Muscle of leg (tissue), 11 donors: ENCODE results near the gene INHBB. TPM values are rescaled to one million over a fixed set of nuclear protein-coding genes. Genes with fewer than 3 reads are reported as not detected.
A peak's percentile ranks its signal among the peaks of the same experiment; 100 is the strongest.

Experiments used
- DNase-seq: peaks from one replicate; pipeline ENCODE4 v3.0.0; 2013
- H3K27ac ChIP-seq: one replicate; pipeline ENCODE4 v1.5.1; 2013; ENCODE audit warnings: mild to moderate bottlenecking, low read length, control low read depth
- H3K27me3 ChIP-seq: one replicate; pipeline ENCODE4 v1.6.1; 2013; ENCODE audit warnings: low read length; ENCODE audit not compliant: control insufficient read depth, insufficient read depth
- H3K36me3 ChIP-seq: one replicate; pipeline ENCODE4 v1.6.1; 2013; ENCODE audit warnings: low read length; ENCODE audit not compliant: control insufficient read depth, insufficient read depth
- H3K4me1 ChIP-seq: one replicate; pipeline ENCODE4 v1.6.1; 2013; ENCODE audit warnings: low read length; ENCODE audit not compliant: control insufficient read depth, insufficient read depth
- H3K4me3 ChIP-seq: one replicate; pipeline ENCODE4 v1.5.1; 2013; ENCODE audit warnings: low read length, control low read depth
- H3K9me3 ChIP-seq: replicated peaks from 2 replicates; pipeline ENCODE4 v1.6.1; 2013; ENCODE audit warnings: low read depth, low read length; ENCODE audit not compliant: control insufficient read depth
- WGBS: methylation state at CpG from one replicate; pipeline ENCODE4 v1.1.5; 2013; ENCODE audit warnings: missing lambda C conversion rate; ENCODE audit not compliant: insufficient coverage; 5-methylcytosine and 5-hydroxymethylcytosine counted together
- polyA plus RNA-seq, 8 donors: library from polyadenylated mRNA; unstranded; fragments of 120-200 nt; gene quantifications; one replicate each; pipeline versions ENCODE4 v1.2.1 to v1.2.3, GENCODE V29; 2013; ENCODE audit warnings: inconsistent platforms in 1 of 8, low replicate concordance in 1 of 8; ENCODE audit not compliant: insufficient read length in 8 of 8, insufficient read depth in 1 of 8
- total RNA-seq: library from RNA; stranded (reverse); fragments of 120-200 nt; gene quantifications from one replicate; pipeline ENCODE4 v1.2.4, GENCODE V29; 2013

Gene INHBB
- total and polyA plus RNA-seq, 9 donors: 0.24 to 1.2 (median 0.44) TPM

GRCh38 chr2:120367649-120368048 lies 21.7 kb downstream of the INHBB start:
- Histone ChIP-seq H3K4me3 (no peak overlapping the region), H3K9me3 (no peaks in the 10 kb centered on the region), H3K36me3 (no peaks in the 10 kb centered on the region), H3K27me3 (peaks cover 11% of the 10 kb centered on the region), H3K4me1 (no peaks in the 10 kb centered on the region), H3K27ac (no peak overlapping the region)
- whole genome bisulfite sequencing: 55% methylated on average over 2 of the region's 5 CpGs
- DNase-seq: no peak

- Histone ChIP-seq H3K27ac (no peak overlapping the region), H3K4me1 (no peaks in the 10 kb centered on the region), H3K9me3 (no peaks in the 10 kb centered on the region), H3K36me3 (no peaks in the 10 kb centered on the region), H3K4me3 (no peak overlapping the region), H3K27me3 (peaks cover 11% of the 10 kb centered on the region)
- 83% methylated on average over 2 of the region's 3 CpGs for WGBS
- no peak for DNase-seq
These were observed 22.1 kb downstream of the INHBB start for GRCh38 chr2:120368086-120368485.

DNA sequence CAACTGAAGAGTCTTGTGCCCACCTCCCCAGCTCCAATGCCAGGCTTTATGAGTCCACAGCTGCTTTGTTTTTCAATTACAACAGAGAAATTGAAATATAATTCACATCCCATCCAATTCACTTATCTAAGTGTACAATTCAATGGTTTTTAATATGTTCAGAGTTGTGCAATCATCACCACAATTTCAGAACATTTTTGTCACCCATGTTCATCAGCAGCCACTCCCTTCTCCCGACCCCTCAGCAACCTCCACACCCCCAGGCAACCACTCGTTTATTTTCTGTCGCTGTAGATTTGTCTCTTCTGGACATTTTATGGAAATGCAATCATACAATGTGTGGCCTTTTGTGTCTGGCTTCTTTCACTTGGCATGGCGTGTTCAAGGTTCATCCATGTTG lies 23.3 kb downstream of the INHBB start:
- 80% methylated on average over 1 of the region's 4 CpGs for WGBS
- H3K9me3 ChIP-seq: no peaks in the 10 kb centered on the region

DNA sequence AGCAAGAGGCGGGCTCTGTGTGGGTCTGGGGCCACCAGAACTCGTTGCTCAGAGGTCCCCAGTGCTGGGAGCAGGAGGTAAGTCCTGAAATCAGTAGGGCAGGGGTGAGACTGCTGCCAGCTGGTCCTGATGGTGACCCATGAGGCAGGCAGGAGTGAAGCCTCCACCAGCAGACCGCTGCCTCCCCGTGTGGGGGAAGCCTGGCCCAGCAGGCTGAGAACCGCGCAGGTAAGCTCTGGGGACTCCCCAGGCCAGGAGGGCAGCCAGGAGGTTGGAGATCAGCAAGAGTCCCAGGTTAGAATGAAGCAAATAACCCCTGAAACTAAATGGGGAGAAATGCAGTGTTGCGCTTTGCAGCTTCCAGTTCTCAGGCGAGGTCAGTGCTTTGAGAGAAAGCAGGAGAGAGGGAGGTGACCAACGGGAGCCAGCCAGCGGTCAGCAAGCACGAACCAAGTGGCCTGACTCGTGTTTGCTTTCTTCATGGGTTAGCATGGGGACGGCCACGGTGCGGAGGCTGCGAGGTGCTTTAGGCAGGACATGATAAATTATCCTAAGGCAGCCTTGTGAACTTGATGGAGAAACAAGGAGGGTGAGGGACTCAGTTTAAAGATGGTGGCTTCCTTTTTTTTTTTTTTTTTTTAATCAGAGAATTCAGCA lies 26.2 kb downstream of the INHBB start:
- WGBS: 50% methylated on average over 14 of the region's 16 CpGs
- peaks cover 28% of the 10 kb centered on the region for H3K27me3 ChIP-seq
- no peak overlapping the region for H3K27ac ChIP-seq
- no peaks in the 10 kb centered on the region for H3K9me3 ChIP-seq
- DNase-seq: no peak
- no peak overlapping the region for H3K4me3 ChIP-seq
- no peaks in the 10 kb centered on the region for H3K4me1 ChIP-seq
- H3K36me3 ChIP-seq: no peaks in the 10 kb centered on the region

More for the DNA sequence above, 23.3 kb downstream of the INHBB start:
- no peaks in the 10 kb centered on the region for H3K36me3 ChIP-seq
- no peaks in the 10 kb centered on the region for H3K4me1 ChIP-seq
- H3K27ac ChIP-seq: no peak overlapping the region
- peaks cover 14% of the 10 kb centered on the region for H3K27me3 ChIP-seq
- no peak overlapping the region for H3K4me3 ChIP-seq
- DNase-seq: no peak

GRCh38 chr2:120372816-120373215 lies 26.9 kb downstream of the INHBB start:
- DNase-seq: no peak
- H3K36me3 ChIP-seq: no peaks in the 10 kb centered on the region
- WGBS: 90% methylated on average over 2 of the region's 4 CpGs

GRCh38 chr2:120373424-120373823 lies 27.5 kb downstream of the INHBB start:
- no peak overlapping the region for H3K27ac ChIP-seq
- H3K27me3 ChIP-seq: peaks cover 33% of the 10 kb centered on the region
- DNase-seq: peak; percentile 15
- H3K4me1 ChIP-seq: no peaks in the 10 kb centered on the region
- H3K9me3 ChIP-seq: no peaks in the 10 kb centered on the region
- 14% methylated on average over 8 of the region's 10 CpGs for WGBS
- H3K36me3 ChIP-seq: no peaks in the 10 kb centered on the region
- no peak overlapping the region for H3K4me3 ChIP-seq

More at GRCh38 chr2:120372816-120373215, 26.9 kb downstream of the INHBB start:
- Histone ChIP-seq H3K27me3 (peaks cover 31% of the 10 kb centered on the region), H3K4me3 (no peak overlapping the region), H3K27ac (no peak overlapping the region), H3K9me3 (no peaks in the 10 kb centered on the region), H3K4me1 (no peaks in the 10 kb centered on the region)

GRCh38 chr2:120374821-120375220 lies 28.9 kb downstream of the INHBB start:
- Histone ChIP-seq H3K36me3 (no peaks in the 10 kb centered on the region), H3K4me3 (no peak overlapping the region), H3K4me1 (no peaks in the 10 kb centered on the region), H3K27ac (no peak overlapping the region), H3K27me3 (peaks cover 40% of the 10 kb centered on the region), H3K9me3 (no peaks in the 10 kb centered on the region)
- no peak for DNase-seq
- 64% methylated on average over 3 of the region's 5 CpGs for WGBS

GRCh38 chr2:120375251-120376020 lies 29.5 kb downstream of the INHBB start:
- Histone ChIP-seq H3K9me3 (no peaks in the 10 kb centered on the region), H3K4me3 (no peak overlapping the region), H3K27ac (no peak overlapping the region), H3K27me3 (peaks cover 44% of the 10 kb centered on the region), H3K36me3 (no peaks in the 10 kb centered on the region), H3K4me1 (no peaks in the 10 kb centered on the region)
- no peak for DNase-seq
- 84% methylated on average over 12 of the region's 14 CpGs for WGBS

GRCh38 chr2:120376101-120376500 lies 30.2 kb downstream of the INHBB start:
- no peak overlapping the region for H3K4me3 ChIP-seq
- no peaks in the 10 kb centered on the region for H3K4me1 ChIP-seq
- DNase-seq: no peak
- H3K27me3 ChIP-seq: peaks cover 44% of the 10 kb centered on the region
- no peaks in the 10 kb centered on the region for H3K36me3 ChIP-seq
- WGBS: 55% methylated on average over 12 of the region's 12 CpGs
- no peak overlapping the region for H3K27ac ChIP-seq
- no peaks in the 10 kb centered on the region for H3K9me3 ChIP-seq

GRCh38 chr2:120376679-120377640 lies 31.0 kb downstream of the INHBB start:
- Histone ChIP-seq H3K4me3 (no peak overlapping the region), H3K4me1 (no peaks in the 10 kb centered on the region), H3K36me3 (no peaks in the 10 kb centered on the region), H3K27me3 (peaks cover 41% of the 10 kb centered on the region), H3K9me3 (no peaks in the 10 kb centered on the region), H3K27ac (no peak overlapping the region)
- no peak for DNase-seq
- 75% methylated on average over 13 of the region's 19 CpGs for WGBS
